ENCODE results near the gene MAPK13.

GRCh38 chr6:36094238-36094637 is 36.1 kb upstream of the MAPK13 start:
- TF ChIP-seq POLR2A (IDR thresholded peaks at IDR 0.05) (no peak), CTCF (IDR thresholded peaks at IDR 0.05) (no peak), POLR2AphosphoS5 (IDR thresholded peaks at IDR 0.05) (no peak)

Data from breast epithelium (tissue), 3 donors.